GM18909 (cell line): ENCODE data around the gene ZNF503.
"Not testable (repeated sequence)": the region's sequence is repeated elsewhere in the genome, so short reads cannot be mapped to it uniquely, and the experiment has no call there.

ENCODE experiments used
- ATAC-seq: cut with Tn5 transposase; IDR thresholded peaks from one replicate; pipeline ENCODE4 v1.9.1; 2021; ENCODE audit warnings: mild to moderate bottlenecking; ENCODE audit not compliant: unreplicated experiment, poor library complexity

Gene ZNF503

GRCh38 chr10:75396631-75397495 lies 4.7 kb downstream of the ZNF503 start:
- no peak for ATAC-seq

GRCh38 chr10:75395932-75396630 lies 5.5 kb downstream of the ZNF503 start:
- ATAC-seq = no peak

GRCh38 chr10:75395066-75395931 lies 6.3 kb downstream of the ZNF503 start:
- no peak for ATAC-seq

- ATAC-seq = no peak
Observed at GRCh38 chr10:75394221-75394620, 7.3 kb downstream of the ZNF503 start.

- no peak for ATAC-seq
Observed at GRCh38 chr10:75392744-75393143, 8.8 kb downstream of the ZNF503 start.

GRCh38 chr10:75392271-75392670 lies 9.3 kb downstream of the ZNF503 start:
- ATAC-seq = no peak

GRCh38 chr10:75390178-75390577 lies 11.4 kb downstream of the ZNF503 start:
- no peak for ATAC-seq

GRCh38 chr10:75388082-75388481 lies 13.5 kb downstream of the ZNF503 start:
- no peak for ATAC-seq

- ATAC-seq = no peak
Observed at GRCh38 chr10:75386128-75386527, 15.4 kb downstream of the ZNF503 start.

- no peak for ATAC-seq
Observed at GRCh38 chr10:75379817-75380216, 21.7 kb downstream of the ZNF503 start.

GRCh38 chr10:75379212-75379724 lies 22.3 kb downstream of the ZNF503 start:
- no peak for ATAC-seq

- no peak for ATAC-seq
Observed at GRCh38 chr10:75378379-75378778, 23.2 kb downstream of the ZNF503 start.

- no peak for ATAC-seq
Observed at GRCh38 chr10:75377869-75378268, 23.7 kb downstream of the ZNF503 start.

- ATAC-seq = peak; percentile 93
Observed at GRCh38 chr10:75375838-75376237, 25.7 kb downstream of the ZNF503 start.

- ATAC-seq = no peak
Observed at GRCh38 chr10:75371010-75371409, 30.6 kb downstream of the ZNF503 start.

GRCh38 chr10:75369838-75370237 lies 31.7 kb downstream of the ZNF503 start:
- ATAC-seq = not testable (repeated sequence)

GRCh38 chr10:75367901-75368300 lies 33.7 kb downstream of the ZNF503 start:
- no peak for ATAC-seq

- ATAC-seq = no peak
Observed at GRCh38 chr10:75367021-75367487, 34.5 kb downstream of the ZNF503 start.

GRCh38 chr10:75363431-75363830 lies 38.1 kb downstream of the ZNF503 start:
- ATAC-seq = no peak

- not testable (repeated sequence) for ATAC-seq
Observed at GRCh38 chr10:75359876-75360275, 41.7 kb downstream of the ZNF503 start.
